ENCODE results near the gene SLC22A6.

Gene SLC22A6

DNA sequence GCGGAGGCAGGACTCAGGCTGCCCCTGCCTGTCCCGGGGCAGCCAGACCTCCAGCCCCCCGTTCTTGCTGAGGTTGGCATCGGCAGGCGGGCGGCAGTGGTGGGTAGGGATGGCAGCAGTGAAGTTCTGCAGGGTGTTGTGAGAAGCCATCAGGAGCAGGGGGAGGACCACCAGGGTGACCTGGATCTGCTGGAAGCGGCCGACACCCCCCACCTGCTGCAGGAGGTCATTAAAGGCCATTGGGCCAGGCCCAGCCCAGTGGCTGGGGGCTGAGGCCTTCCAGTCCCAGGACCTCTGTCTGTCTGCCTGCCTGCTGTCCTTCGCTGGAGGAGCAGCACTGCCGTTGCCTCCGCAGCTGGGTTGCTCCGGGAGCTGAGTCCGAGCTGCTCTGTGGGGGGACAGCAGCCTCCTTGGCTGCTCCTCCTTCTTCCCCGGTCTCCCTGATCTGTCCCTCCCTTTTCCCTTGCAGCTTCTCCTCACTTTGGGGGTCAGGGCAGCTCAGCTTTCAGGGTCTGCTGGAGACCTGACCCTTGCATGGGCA lies at the start of gene SLC22A6:
Gene SLC22A6 (minus strand): TSS at position 517 of the 541 bp plus-strand sequence. CDS start 277 bp downstream, at position 240.
- DNase-seq (ENCODE audit: low read depth), result no peak

GRCh38 chr11:63032457-63032856 lies 47.7 kb upstream of the SLC22A6 start:
- no peak for DNase-seq (ENCODE audit: low read depth)

DNA sequence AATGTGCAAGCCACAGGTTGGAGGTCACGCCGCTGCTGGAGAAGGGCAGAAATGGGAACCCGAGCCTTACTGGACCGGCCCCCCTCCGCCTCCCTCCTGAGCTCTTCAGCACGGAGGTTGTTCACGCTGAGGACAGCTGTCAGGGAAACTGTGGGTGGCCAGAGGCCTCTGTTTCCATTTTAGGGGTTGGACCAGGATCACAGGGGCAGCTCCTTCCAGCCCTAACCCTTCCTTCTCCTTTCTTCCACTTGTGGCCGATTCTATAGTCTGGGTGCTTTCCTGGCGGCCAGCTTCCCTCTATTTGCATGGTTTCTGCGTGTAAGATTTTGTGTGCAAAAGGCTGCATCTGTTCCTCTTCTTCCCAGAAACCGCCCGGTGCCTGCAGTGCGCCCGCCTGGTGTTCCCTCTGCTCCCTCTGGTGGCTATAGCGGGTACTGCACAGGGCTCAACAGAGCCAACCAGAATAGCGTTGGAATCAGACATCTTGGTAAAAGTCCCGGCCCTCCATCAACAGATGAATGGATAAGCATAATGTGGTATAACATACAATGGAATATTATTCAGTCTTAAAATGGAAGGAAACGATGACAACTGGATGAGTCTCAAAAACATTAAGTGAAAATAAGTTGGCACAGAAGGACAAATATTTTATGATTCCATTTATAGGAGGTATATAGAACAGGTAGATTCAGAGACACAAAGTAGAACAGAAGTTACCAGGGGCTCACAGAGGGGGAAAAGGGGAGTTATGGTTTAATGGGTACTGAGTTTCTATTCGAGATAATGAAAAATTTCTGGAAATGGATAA lies 39.3 kb upstream of the SLC22A6 start:
- DNase-seq (ENCODE audit: low read depth), result peak; percentile 45

GRCh38 chr11:63023222-63023814 lies 38.6 kb upstream of the SLC22A6 start:
- no peak for DNase-seq (ENCODE audit: low read depth)

DNA sequence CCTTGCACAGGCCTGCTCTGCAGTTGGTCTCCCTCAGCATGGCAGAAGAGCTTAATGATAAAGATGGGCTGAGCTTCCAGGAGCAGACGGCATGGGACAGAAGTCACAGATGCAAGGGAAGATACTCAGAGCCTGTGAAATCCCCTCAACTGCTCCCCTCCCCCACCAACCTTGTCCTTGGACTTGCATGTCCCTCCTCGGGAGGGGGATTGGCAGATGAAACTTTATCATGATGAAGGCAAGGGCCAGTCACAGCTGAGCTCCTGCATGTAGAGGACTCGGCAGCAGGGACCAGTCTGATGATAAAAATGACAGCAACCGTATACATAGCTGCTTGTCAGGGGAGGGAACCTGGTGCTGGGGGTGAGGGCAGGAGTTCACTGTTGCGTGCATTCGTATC lies 37.7 kb upstream of the SLC22A6 start:
- DNase-seq (ENCODE audit: low read depth), result no peak

GRCh38 chr11:63020671-63021291 lies 36.0 kb upstream of the SLC22A6 start:
- DNase-seq (ENCODE audit: low read depth), result no peak

GRCh38 chr11:63019506-63019905 lies 34.7 kb upstream of the SLC22A6 start:
- DNase-seq (ENCODE audit: low read depth), result no peak

DNA sequence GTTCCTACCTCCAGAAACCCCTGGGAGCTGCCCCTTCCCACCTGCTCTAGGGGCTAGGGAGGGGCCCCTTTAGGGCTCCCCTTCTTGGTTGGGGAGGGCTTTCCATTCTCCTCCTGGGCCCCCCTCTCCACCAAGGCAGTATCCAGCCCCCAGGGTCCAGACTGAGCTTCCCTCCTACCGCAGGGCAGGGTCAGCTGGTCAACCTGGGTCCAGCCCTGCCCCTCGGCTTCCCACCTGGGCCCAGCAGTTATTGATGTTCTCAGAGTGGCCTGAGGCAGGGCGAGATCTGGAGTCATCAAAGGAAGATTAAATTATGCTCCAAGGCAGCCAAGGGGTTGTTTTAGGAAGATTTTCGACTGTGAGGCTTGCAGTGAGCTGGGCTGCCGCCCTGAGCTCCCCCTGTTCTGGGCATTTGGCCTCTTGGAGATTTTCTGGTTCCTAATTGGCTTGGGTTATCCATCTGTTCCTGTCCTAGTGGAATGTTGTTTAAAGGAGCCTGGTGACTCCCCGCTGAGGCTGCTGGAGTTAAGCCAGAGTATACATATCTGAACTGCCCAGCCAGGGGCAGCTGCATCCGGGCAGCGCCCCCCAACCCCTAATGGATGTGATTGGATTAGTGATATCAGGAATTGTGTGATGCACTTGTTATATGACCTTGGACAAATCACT lies 32.7 kb upstream of the SLC22A6 start:
- DNase-seq (ENCODE audit: low read depth), result no peak

- no peak for DNase-seq (ENCODE audit: low read depth)
Observed at GRCh38 chr11:63015521-63016215, 30.9 kb upstream of the SLC22A6 start, which contains the start of gene SLC22A8. TSS of gene SLC22A8 (minus strand) at chr11:63015841. CDS start at chr11:63014958, 883 bp downstream.

GRCh38 chr11:63014408-63015055 lies 29.8 kb upstream of the SLC22A6 start:
- DNase-seq (ENCODE audit: low read depth), result no peak

- no peak for DNase-seq (ENCODE audit: low read depth)
Observed at GRCh38 chr11:63012839-63013238, 28.1 kb upstream of the SLC22A6 start.

DNA sequence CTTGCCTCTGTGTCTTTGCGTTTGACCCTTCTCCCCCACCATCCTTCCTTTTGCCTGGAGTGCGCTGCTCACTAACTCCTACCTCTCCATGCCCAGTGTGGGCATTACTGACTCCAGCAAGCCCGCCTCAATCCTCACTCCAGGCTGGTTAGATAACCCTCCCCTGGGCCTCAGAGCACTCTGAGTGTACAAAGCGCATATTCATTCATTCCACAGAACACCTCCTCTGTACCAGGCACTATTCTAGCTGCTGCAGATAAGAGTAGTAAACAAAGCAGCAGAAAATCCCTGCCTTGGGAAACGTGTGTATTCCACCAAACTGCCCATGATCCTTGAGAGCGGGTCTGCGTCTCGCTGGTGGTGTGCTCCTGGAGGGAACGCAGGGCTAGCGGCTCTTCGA lies 27.7 kb upstream of the SLC22A6 start:
- no peak for DNase-seq (ENCODE audit: low read depth)

GRCh38 chr11:63010934-63011439 lies 26.2 kb upstream of the SLC22A6 start:
- DNase-seq (ENCODE audit: low read depth), result no peak

- no peak for DNase-seq (ENCODE audit: low read depth)
Observed at GRCh38 chr11:63007920-63008319, 23.2 kb upstream of the SLC22A6 start.

DNA sequence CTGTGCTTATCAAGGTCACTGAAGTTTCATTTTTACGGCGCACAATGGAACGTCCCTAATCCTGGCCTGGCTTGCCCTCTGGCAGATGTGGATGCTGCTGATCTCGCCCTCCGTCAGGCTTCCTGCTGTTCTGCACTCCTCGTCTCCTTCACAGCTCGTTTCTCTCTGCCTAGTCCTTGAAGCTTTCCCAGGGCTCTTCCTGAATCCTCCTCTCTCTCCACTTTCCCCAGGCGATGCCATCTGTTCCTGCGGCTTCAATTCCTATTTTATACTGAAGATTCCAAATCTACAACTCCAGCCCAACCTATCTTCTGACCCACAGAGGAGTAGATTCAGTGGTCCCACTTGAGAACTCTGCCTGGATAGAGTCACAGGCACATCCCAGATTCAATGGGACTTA lies 16.7 kb upstream of the SLC22A6 start:
- no peak for DNase-seq (ENCODE audit: low read depth)

GRCh38 chr11:62999649-63000048 lies 14.9 kb upstream of the SLC22A6 start:
- no peak for DNase-seq (ENCODE audit: low read depth)

DNA sequence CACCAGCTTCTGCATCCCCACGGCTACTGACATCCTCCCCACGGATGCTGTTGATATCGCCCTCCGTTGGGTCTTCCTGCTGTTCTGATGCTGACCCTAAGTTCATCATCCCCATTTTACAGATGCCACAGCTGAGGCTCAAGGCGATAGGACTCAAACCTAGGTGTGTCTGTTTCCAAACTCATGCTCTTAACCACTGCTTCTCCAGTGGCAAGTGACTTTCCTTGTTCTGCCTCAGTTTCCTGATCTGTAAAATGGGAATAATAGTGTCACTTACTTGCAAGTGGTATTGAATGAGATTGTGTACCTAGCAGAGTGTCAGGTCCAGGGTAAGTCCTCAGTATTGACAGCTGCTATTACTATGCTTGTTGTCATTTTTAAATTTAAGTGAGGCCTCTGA lies 14.4 kb upstream of the SLC22A6 start:
- DNase-seq (ENCODE audit: low read depth), result no peak

DNA sequence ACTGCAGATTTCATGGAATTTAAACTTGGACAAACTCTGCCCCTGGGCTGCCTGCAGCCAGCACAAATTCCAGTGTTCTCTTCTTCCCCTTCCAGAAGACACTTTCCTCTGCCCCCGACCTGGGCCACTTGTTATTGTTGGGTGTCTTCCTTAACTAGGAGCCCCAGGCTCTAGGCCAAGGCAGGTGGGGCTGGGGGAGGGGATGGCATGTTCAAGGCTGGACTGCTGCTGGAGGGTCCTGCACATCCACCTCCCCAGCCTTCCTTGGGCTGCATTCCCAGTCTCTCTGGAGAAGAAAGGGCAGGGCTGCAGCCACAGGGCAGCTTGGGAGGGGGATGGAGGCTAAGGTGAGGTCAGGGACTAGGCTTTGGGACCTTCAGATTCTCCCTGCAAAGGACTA lies 11.5 kb upstream of the SLC22A6 start:
- no peak for DNase-seq (ENCODE audit: low read depth)

- DNase-seq (ENCODE audit: low read depth), result no peak
Observed at GRCh38 chr11:62994775-62995174, 10.0 kb upstream of the SLC22A6 start.

- no peak for DNase-seq (ENCODE audit: low read depth)
Observed at GRCh38 chr11:62988276-62988675, 3.5 kb upstream of the SLC22A6 start.

All from T-helper 22 cell (primary cell).